GM18858 (cell line): ENCODE results near the gene ADGRL2.

Source experiments
- ATAC-seq: cut with Tn5 transposase; IDR thresholded peaks from one replicate; pipeline ENCODE4 v1.9.1; 2021; ENCODE audit not compliant: unreplicated experiment

Gene ADGRL2

GRCh38 chr1:81899214-81899821 lies 98.6 kb downstream of the ADGRL2 start:
- no peak for ATAC-seq

- ATAC-seq, result no peak
Observed at GRCh38 chr1:81907575-81907974, 106.8 kb downstream of the ADGRL2 start.

- ATAC-seq, result no peak
Observed at GRCh38 chr1:81912383-81912782, 111.6 kb downstream of the ADGRL2 start.

GRCh38 chr1:81915937-81916336 lies 115.2 kb downstream of the ADGRL2 start:
- no peak for ATAC-seq

GRCh38 chr1:81920245-81920740 lies 119.6 kb downstream of the ADGRL2 start:
- ATAC-seq, result no peak

- no peak for ATAC-seq
Observed at GRCh38 chr1:81920886-81921285, 120.2 kb downstream of the ADGRL2 start.

- ATAC-seq, result no peak
Observed at GRCh38 chr1:81921344-81921743, 120.6 kb downstream of the ADGRL2 start.

GRCh38 chr1:81921851-81922462 lies 121.2 kb downstream of the ADGRL2 start:
- no peak for ATAC-seq

- no peak for ATAC-seq
Observed at GRCh38 chr1:81922955-81923354, 122.2 kb downstream of the ADGRL2 start.

GRCh38 chr1:81929106-81929505 lies 128.4 kb downstream of the ADGRL2 start:
- ATAC-seq, result no peak

- ATAC-seq, result no peak
Observed at GRCh38 chr1:81936853-81937252, 136.1 kb downstream of the ADGRL2 start.

GRCh38 chr1:81937791-81938450 lies 137.2 kb downstream of the ADGRL2 start:
- ATAC-seq, result no peak

GRCh38 chr1:81948495-81948894 lies 147.8 kb downstream of the ADGRL2 start:
- no peak for ATAC-seq

GRCh38 chr1:81949421-81949820 lies 148.7 kb downstream of the ADGRL2 start:
- no peak for ATAC-seq

GRCh38 chr1:81950037-81950436 lies 149.3 kb downstream of the ADGRL2 start:
- ATAC-seq, result no peak

GRCh38 chr1:81950591-81951244 lies 150.0 kb downstream of the ADGRL2 start:
- ATAC-seq, result no peak

GRCh38 chr1:81954534-81955020 lies 153.8 kb downstream of the ADGRL2 start:
- ATAC-seq, result no peak

GRCh38 chr1:81967951-81968350 lies 167.2 kb downstream of the ADGRL2 start:
- no peak for ATAC-seq

GRCh38 chr1:81970416-81970815 lies 169.7 kb downstream of the ADGRL2 start:
- no peak for ATAC-seq

GRCh38 chr1:81974222-81974841 lies 173.6 kb downstream of the ADGRL2 start:
- ATAC-seq, result no peak

- no peak for ATAC-seq
Observed at GRCh38 chr1:81974883-81975555, 174.3 kb downstream of the ADGRL2 start.
